ENCODE measurements around the gene PFKFB4. TPM values are rescaled to one million over a fixed set of nuclear protein-coding genes. Genes with fewer than 3 reads are reported as not detected.

Gene PFKFB4
- total RNA-seq, 1 experiment from 2014 or later, result 12.3 TPM

- Histone ChIP-seq H4K20me1 (ENCODE audit: control insufficient read depth, insufficient read depth, insufficient read length) (no peaks in the 10 kb centered on the region), H3T11ph (ENCODE audit: low read length) (no peak overlapping the region), H3K23ac (ENCODE audit: insufficient read length, low read depth, low read length) (no peak overlapping the region), H3K9ac (ENCODE audit: extremely low read depth, insufficient read length, low read length) (no peak overlapping the region), H3K79me2 (ENCODE audit: insufficient read depth, low read length) (no peaks in the 10 kb centered on the region), H3K14ac (ENCODE audit: insufficient read depth, low read length) (no peak overlapping the region; the same call in 1 of the 2 replicates), H2BK12ac (ENCODE audit: insufficient read length, low read depth, low read length) (no peak overlapping the region), H2BK5ac (ENCODE audit: insufficient read length, low read length) (no peak overlapping the region), H2BK15ac (ENCODE audit: low read depth, low read length) (no peak overlapping the region), H4K91ac (ENCODE audit: insufficient read length, low read depth, low read length) (no peak overlapping the region), H3K27me3 (ENCODE audit: insufficient read depth, low read length) (no peaks in the 10 kb centered on the region), H2BK120ac (ENCODE audit: low read depth, low read length, poor library complexity, severe bottlenecking) (no peak overlapping the region), H4K8ac (replicated peaks; ENCODE audit: insufficient read length, low read depth, low read length) (no peak overlapping the region), H3K4ac (ENCODE audit: low read depth, low read length) (no peak overlapping the region), H3K23me2 (ENCODE audit: insufficient read length, low read depth, low read length, poor library complexity, severe bottlenecking) (no peaks in the 10 kb centered on the region), H4K5ac (ENCODE audit: insufficient read length, low read depth, low read length) (no peak overlapping the region), H3K56ac (ENCODE audit: insufficient read length, low read depth, low read length) (no peak overlapping the region), H3K4me2 (ENCODE audit: insufficient read depth, insufficient read length, low read length) (no peak overlapping the region), H2BK20ac (ENCODE audit: low read depth, low read length, poor library complexity, severe bottlenecking) (no peak overlapping the region), H3K27ac (ENCODE audit: insufficient read length, low read depth, low read length) (no peak overlapping the region), H3K4me1 (ENCODE audit: insufficient read depth, low read length) (no peaks in the 10 kb centered on the region), H3K18ac (ENCODE audit: insufficient read length, low read depth, low read length) (no peak overlapping the region), H3K9me3 (ENCODE audit: control insufficient read depth, low read depth, low read length) (no peaks in the 10 kb centered on the region), H3K79me1 (ENCODE audit: insufficient read depth, low read depth, low read length, poor library complexity, severe bottlenecking) (no peaks in the 10 kb centered on the region), H2AFZ (ENCODE audit: low read length) (no peak overlapping the region), H2AK5ac (ENCODE audit: insufficient read length, low read length) (no peak overlapping the region)
- no CpG with 5 or more reads among the region's 22 CpGs for WGBS (ENCODE audit: extremely low coverage, insufficient read length, low lambda C conversion rate)
- H3K27ac Mint-ChIP-seq, result no peak overlapping the region
- H3K9me3 Mint-ChIP-seq, result no peaks in the 10 kb centered on the region
- H3K27me3 Mint-ChIP-seq (ENCODE audit: low read depth), result peaks cover 4% of the 10 kb centered on the region; the same call in 1 of the 2 replicates
- H3K36me3 Mint-ChIP-seq (ENCODE audit: insufficient read depth in 1 of 3, low read depth in 3 of 3), result peaks cover 0 to 7% (median 0%) of the 10 kb centered on the region in 3 experiments; a peak in 4 of 7 replicates
- peaks cover 22 to 23% of the 10 kb centered on the region in 2 experiments for H3K4me1 Mint-ChIP-seq
- H3K4me3 Mint-ChIP-seq, result no peak overlapping the region
- TF ChIP-seq, protein P1, sequence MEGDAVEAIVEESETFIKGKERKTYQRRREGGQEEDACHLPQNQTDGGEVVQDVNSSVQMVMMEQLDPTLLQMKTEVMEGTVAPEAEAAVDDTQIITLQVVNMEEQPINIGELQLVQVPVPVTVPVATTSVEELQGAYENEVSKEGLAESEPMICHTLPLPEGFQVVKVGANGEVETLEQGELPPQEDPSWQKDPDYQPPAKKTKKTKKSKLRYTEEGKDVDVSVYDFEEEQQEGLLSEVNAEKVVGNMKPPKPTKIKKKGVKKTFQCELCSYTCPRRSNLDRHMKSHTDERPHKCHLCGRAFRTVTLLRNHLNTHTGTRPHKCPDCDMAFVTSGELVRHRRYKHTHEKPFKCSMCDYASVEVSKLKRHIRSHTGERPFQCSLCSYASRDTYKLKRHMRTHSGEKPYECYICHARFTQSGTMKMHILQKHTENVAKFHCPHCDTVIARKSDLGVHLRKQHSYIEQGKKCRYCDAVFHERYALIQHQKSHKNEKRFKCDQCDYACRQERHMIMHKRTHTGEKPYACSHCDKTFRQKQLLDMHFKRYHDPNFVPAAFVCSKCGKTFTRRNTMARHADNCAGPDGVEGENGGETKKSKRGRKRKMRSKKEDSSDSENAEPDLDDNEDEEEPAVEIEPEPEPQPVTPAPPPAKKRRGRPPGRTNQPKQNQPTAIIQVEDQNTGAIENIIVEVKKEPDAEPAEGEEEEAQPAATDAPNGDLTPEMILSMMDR (conservative IDR thresholded peaks at IDR 0.05), result no peak
- DNase-seq, result no peak
Observed at GRCh38 chr3:48591886-48592518, 35.4 kb upstream of the PFKFB4 start.
